Measurements from ENCODE around the gene SLC6A7. TPM values are rescaled to one million over a fixed set of nuclear protein-coding genes. Genes with fewer than 3 reads are reported as not detected.

The SLC6A7 gene
- polyA plus RNA-seq, 4 donors = 0.06 to 0.08 (median 0.06) TPM; not detected in 1

- DNase-seq (ENCODE audit: low read depth in 4 of 4, low spot score in 3 of 4) = peak in 3 of 4 donors; percentile 48 to 73 (median 63)
These were observed 34.4 kb upstream of the SLC6A7 start, which contains the start of gene PDGFRB for GRCh38 chr5:150155258-150156026. PDGFRB (minus strand) TSS chr5:150155845; CDS start chr5:150137047, 18,798 bp downstream.

GRCh38 chr5:150156027-150156368 lies 33.9 kb upstream of the SLC6A7 start:
- no peak for DNase-seq (ENCODE audit: low read depth in 4 of 4, low spot score in 3 of 4)

- no peak for DNase-seq (ENCODE audit: low read depth in 4 of 4, low spot score in 3 of 4)
These were observed 33.3 kb upstream of the SLC6A7 start for GRCh38 chr5:150156540-150156939.

DNA sequence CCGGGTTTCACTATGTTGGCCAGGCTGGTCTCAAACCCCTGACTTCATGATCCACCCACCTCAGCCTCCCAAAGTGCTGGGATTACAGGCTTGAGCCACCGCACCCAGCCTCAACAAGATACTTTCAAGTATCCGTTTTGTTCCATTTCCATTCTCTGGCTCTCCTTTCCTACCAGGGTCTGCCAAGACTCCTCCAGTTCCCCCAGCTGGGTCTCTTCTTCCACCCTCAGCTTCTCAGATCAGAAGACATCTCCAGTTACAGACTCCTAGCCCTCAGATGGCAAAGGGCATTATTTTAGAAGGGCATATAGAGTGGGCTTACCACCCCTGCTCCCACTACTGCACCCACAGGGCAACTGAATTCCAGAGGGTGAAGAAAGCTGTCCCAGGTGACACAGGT lies 32.7 kb upstream of the SLC6A7 start:
- DNase-seq (ENCODE audit: low read depth in 4 of 4, low spot score in 3 of 4) = no peak

GRCh38 chr5:150158170-150158949 lies 31.5 kb upstream of the SLC6A7 start:
- no peak for DNase-seq (ENCODE audit: low read depth in 4 of 4, low spot score in 3 of 4)

GRCh38 chr5:150159031-150159430 lies 30.8 kb upstream of the SLC6A7 start:
- DNase-seq (ENCODE audit: low read depth in 4 of 4, low spot score in 3 of 4) = no peak

DNA sequence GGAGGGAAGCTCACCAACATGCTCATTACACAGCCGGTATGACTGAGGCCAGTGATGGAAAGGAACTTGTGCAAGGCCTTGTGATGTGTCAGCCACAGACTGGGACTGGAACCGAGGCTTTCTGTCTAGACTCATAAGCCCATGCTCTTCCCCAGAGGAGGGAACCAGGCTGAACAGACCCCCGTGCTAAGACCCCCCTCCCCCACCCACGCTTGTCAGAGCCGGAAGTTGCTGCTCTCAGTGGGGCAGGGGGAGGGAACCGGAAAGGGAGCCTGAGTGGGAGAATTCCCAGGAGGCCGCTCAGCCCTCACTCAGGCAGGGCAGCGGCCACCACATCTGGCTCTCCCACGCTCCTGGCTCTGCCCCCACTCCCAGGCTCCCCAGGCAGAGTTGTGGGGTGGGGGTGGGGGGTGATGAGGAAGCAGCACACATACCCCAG lies 30.1 kb upstream of the SLC6A7 start:
- peak in 2 of 4 donors; percentile 57 to 65 for DNase-seq (ENCODE audit: low read depth in 4 of 4, low spot score in 3 of 4)

- no peak for DNase-seq (ENCODE audit: low read depth in 4 of 4, low spot score in 3 of 4)
These were observed 29.3 kb upstream of the SLC6A7 start for GRCh38 chr5:150160448-150161081.

- DNase-seq (ENCODE audit: low read depth in 4 of 4, low spot score in 3 of 4) = no peak
These were observed 28.4 kb upstream of the SLC6A7 start for GRCh38 chr5:150161242-150162141.

- no peak for DNase-seq (ENCODE audit: low read depth in 4 of 4, low spot score in 3 of 4)
These were observed 27.7 kb upstream of the SLC6A7 start for GRCh38 chr5:150162142-150162513.

DNA sequence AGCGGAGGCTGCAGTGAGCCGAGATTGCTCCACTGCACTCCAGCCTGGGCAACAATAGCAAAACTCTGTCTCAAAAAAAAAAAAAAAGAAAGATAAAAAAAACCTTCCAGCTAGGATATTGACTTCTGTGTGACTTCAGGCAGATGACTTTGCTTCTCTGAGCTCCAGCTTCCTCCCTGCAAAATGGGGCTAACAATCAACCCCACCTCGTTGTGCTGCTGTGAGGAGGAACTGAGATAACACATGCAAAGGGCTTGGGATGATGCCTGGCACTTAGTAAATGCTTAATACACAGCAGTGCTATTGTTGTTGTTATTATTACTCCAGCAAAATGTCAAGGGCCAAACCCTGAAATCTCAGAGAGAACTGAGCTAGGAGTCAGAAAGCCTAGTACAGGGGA lies 26.8 kb upstream of the SLC6A7 start:
- DNase-seq (ENCODE audit: low read depth in 4 of 4, low spot score in 3 of 4) = no peak

DNA sequence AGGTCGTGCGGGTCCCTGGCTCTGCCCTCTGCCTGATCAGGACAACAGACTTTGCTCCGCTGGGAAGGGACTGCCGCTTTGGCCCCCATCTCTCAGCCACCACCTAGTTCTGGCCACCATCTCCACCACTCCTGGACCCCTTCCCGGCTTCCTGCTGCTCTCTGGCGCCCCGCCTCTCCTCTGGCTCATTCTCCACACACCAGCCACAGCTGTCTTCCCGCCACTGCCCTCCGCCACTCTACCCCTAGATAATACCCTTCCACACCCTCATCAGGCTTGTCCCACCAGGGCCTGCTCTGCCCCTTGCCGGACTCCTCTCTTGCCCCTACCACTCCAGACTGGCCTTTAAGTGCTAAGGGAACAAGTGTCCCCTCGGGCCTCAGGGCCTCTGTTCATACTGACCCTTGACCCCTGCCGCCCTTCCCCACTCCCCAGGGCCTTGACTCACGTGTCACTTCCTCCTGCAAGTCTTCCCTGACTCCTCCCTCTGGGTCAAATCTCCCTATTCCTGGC lies 26.3 kb upstream of the SLC6A7 start:
- no peak for DNase-seq (ENCODE audit: low read depth in 4 of 4, low spot score in 3 of 4)

- DNase-seq (ENCODE audit: low read depth in 4 of 4, low spot score in 3 of 4) = no peak
These were observed 25.5 kb upstream of the SLC6A7 start for GRCh38 chr5:150164211-150164980.

- DNase-seq (ENCODE audit: low read depth in 4 of 4, low spot score in 3 of 4) = no peak
These were observed 23.7 kb upstream of the SLC6A7 start for GRCh38 chr5:150166037-150166649.

- DNase-seq (ENCODE audit: low read depth in 4 of 4, low spot score in 3 of 4) = no peak
These were observed 23.0 kb upstream of the SLC6A7 start, which contains the start of gene CDX1 for GRCh38 chr5:150166650-150167511. CDX1 (plus strand) TSS chr5:150166778; CDS start chr5:150166877, 99 bp downstream.

DNA sequence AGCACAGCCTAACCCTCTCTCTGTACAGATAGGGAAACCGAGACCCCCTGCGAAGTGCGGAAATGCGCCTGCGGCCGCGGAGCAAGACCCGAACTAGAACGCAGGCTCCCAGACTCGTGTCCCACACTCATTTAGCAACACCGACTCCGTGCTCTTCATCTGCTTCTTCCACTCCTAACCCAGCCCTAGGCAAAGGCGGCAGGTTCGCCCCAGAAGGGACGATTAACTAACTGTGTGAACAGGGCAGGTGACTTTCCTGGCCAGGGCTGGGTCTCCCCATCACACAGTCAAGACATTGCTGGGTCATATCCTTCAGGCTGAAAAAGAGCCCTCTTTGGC lies 22.4 kb upstream of the SLC6A7 start:
- no peak for DNase-seq (ENCODE audit: low read depth in 4 of 4, low spot score in 3 of 4)

- no peak for DNase-seq (ENCODE audit: low read depth in 4 of 4, low spot score in 3 of 4)
These were observed 22.0 kb upstream of the SLC6A7 start for GRCh38 chr5:150167908-150168307.

GRCh38 chr5:150168864-150169263 lies 21.0 kb upstream of the SLC6A7 start:
- DNase-seq (ENCODE audit: low read depth in 4 of 4, low spot score in 3 of 4) = no peak

Data from right renal pelvis (tissue), 4 donors.